ENCODE measurements around the gene WDR33. TPM values are rescaled to one million over a fixed set of nuclear protein-coding genes. Genes with fewer than 3 reads are reported as not detected.
A peak's percentile ranks its signal among the peaks of the same experiment; 100 is the strongest.

WDR33 gene
- total and polyA plus RNA-seq, 7 donors = 11.2 to 38.9 (median 32.7) TPM

DNA sequence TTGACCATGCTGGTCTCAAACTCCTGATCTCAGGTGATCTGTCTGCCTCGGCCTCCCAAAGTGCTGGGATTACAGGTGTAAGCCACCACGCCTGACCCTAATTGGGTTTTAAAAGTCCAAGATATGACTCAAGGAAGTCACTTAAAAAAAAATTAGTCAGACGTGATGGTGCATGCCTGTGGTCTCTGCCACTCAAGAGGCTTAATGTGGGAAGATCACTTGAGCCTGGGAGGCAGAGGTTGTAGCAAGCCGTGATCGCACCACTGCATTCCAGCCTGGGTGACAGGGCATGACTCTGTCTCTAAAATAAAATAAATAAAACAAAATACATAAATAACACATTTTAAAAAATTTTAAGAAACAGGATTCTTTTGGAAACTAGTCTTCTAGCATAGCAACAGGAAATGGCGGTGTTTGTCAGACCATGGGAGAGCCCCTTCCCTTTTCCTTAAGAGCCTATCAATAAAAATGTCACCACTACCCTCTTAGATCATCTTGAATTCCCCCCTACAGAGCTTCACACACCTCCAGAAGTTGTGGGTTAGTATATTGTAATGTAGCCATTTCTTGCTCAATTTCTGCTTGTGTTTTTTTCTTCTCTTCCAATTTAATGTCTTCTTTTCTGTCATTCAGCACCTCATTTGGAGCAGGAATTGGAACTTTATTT, 89.5 kb downstream of the WDR33 start:
- no peak for TF ChIP-seq CTCF (IDR thresholded peaks at IDR 0.05)

GRCh38 chr2:127719301-127720218, 91.4 kb downstream of the WDR33 start:
- intact Hi-C loops (cut with DNase I) = no loop called here
- Histone ChIP-seq H3K27me3 (ENCODE audit: insufficient read depth in 3 of 3, low read length in 2 of 3) (no peaks in the 10 kb centered on the region), H3K36me3 (ENCODE audit: insufficient read depth in 1 of 2, low read depth in 1 of 2) (peaks cover 17 to 74% of the 10 kb centered on the region in 2 donors), H3K4me3 (no peak overlapping the region), H3K9me3 (no peaks in the 10 kb centered on the region), H3K4me1 (peaks cover 30% of the 10 kb centered on the region), H3K27ac (no peak overlapping the region)
- DNase-seq = no peak
- ATAC-seq = peak in 1 of 4 donors; percentile 9
- TF ChIP-seq CTCF (IDR thresholded peaks at IDR 0.05) = no peak
- WGBS, 3 donors = 96 to 97% (median 96%) methylated on average over 13 of the region's 13 CpGs

More for the DNA sequence above, 89.5 kb downstream of the WDR33 start:
- H3K27me3 ChIP-seq (ENCODE audit: insufficient read depth in 3 of 3, low read length in 2 of 3) = no peaks in the 10 kb centered on the region
- intact Hi-C loops (cut with DNase I) = no loop called here
- H3K36me3 ChIP-seq (ENCODE audit: insufficient read depth in 1 of 2, low read depth in 1 of 2) = peaks cover 12 to 66% of the 10 kb centered on the region in 2 donors
- DNase-seq = no peak
- no peak overlapping the region for H3K27ac ChIP-seq
- peaks cover 33% of the 10 kb centered on the region for H3K4me1 ChIP-seq
- ATAC-seq = peak in 2 of 4 donors; percentile 41 to 58
- 82 to 84% (median 82%) methylated on average over 6 of the region's 6 CpGs for WGBS, 3 donors
- H3K9me3 ChIP-seq = no peaks in the 10 kb centered on the region
- H3K4me3 ChIP-seq = no peak overlapping the region

DNA sequence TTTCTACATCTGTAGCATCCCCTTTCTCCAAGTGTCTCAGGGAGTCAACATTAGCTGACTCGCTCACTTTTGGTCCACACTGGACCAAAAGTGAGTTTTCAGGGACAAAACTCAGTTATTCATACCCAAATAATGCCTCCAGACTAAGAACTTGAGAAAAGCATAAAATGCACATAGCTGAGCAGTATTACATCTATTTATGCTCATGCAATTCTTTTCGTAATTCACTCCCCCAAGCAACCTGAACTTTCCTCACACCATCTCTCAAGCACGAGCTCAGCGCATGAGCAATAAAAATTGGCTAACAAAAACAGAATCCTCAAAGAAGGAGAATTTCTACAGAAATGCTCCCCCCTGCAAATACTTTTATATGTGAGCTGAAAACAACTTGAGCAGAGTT, 92.7 kb downstream of the WDR33 start:
- WGBS, 3 donors = 93 to 96% (median 95%) methylated on average over 4 of the region's 4 CpGs
- peaks cover 17 to 77% of the 10 kb centered on the region in 2 donors for H3K36me3 ChIP-seq (ENCODE audit: insufficient read depth in 1 of 2, low read depth in 1 of 2)

DNA sequence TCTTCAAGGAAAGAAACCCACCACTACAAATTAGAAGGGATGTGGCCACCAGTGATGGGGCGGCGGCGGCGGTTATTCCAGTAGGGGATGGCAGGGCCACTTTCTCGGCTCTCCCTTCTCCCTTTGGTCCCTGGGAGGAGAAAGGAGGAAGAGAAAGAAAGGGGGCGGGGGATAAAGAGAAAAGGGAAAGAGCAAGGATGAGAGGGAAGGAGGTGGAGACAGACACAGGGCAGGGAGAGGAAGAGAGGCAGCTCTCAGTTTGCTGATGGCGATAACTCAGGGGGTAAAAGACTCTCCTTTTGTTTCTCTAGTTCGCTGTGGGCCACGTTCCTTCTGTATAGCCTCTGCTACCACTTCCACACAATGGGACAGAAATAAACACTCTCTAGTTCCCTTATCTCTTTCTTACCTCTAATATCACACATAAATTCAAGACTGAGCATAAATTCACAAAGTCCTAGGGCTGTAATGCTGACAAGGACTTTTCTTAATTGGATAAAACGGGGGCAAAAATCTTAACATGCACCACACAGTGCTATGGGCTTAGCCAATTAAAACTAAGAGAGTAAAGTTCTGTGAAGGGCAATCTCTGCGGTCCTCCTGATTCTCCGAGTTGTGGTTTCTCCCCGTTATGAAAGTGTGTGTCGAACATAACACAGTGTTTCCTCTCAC, 95.1 kb downstream of the WDR33 start:
- Histone ChIP-seq H3K27me3 (ENCODE audit: insufficient read depth in 3 of 3, low read length in 2 of 3) (no peaks in the 10 kb centered on the region), H3K4me3 (no peak overlapping the region), H3K4me1 (no peaks in the 10 kb centered on the region), H3K27ac (no peak overlapping the region), H3K9me3 (no peaks in the 10 kb centered on the region), H3K36me3 (ENCODE audit: insufficient read depth in 1 of 2, low read depth in 1 of 2) (peaks cover 12 to 63% of the 10 kb centered on the region in 2 donors)
- intact Hi-C loops (cut with DNase I) = no loop called here
- ATAC-seq (no peak), DNase-seq (no peak)
- 92 to 93% (median 92%) methylated on average over 14 of the region's 14 CpGs for WGBS, 3 donors
- no peak for TF ChIP-seq CTCF (IDR thresholded peaks at IDR 0.05)

More for the DNA sequence above, 92.7 kb downstream of the WDR33 start:
- Histone ChIP-seq H3K27me3 (ENCODE audit: insufficient read depth in 3 of 3, low read length in 2 of 3) (no peaks in the 10 kb centered on the region), H3K27ac (no peak overlapping the region), H3K9me3 (no peaks in the 10 kb centered on the region), H3K4me1 (peaks cover 18% of the 10 kb centered on the region), H3K4me3 (no peak overlapping the region)
- no peak for DNase-seq
- intact Hi-C loops (cut with DNase I) = no loop called here
- ATAC-seq = no peak
- no peak for TF ChIP-seq CTCF (IDR thresholded peaks at IDR 0.05)

All from psoas muscle (tissue), 8 donors.